Keratinocyte (primary cell): Measurements from ENCODE around the gene SH3PXD2B. TPM values are rescaled to one million over a fixed set of nuclear protein-coding genes. Genes with fewer than 3 reads are reported as not detected.

Source experiments
- DNase-seq: peaks from one replicate; pipeline ENCODE4 v3.0.0-alpha.2; 2011; ENCODE audit warnings: low read depth, missing footprints, low spot score
- FAIRE-seq: peaks from 2 replicates; lab custom pipeline; 2011; peaks lifted over from hg19 to GRCh38; lab: Jason Lieb, UNC
- H2AFZ ChIP-seq: 2 replicates; pipeline ENCODE4 v1.6.0; 2012; ENCODE audit warnings: low read length, control low read depth, inconsistent platforms; ENCODE audit not compliant: control insufficient read depth
- H3K27ac ChIP-seq: 2 replicates; pipeline ENCODE4 v1.5.1; 2011; ENCODE audit warnings: low read length; ENCODE audit not compliant: control insufficient read depth, insufficient read depth
- H3K27me3 ChIP-seq: 3 replicates; pipeline ENCODE4 v1.6.0; 2011; ENCODE audit warnings: low read length; ENCODE audit not compliant: control insufficient read depth, insufficient read depth; ENCODE audit errors: extremely low read depth
- H3K36me3 ChIP-seq, 2 experiments: 2 replicates in 1 of 2; 3 replicates in 1 of 2; pipeline ENCODE4 v1.5.1; 2011; ENCODE audit warnings: low read length in 2 of 2, mild to moderate bottlenecking in 1 of 2; ENCODE audit not compliant: control insufficient read depth in 2 of 2, insufficient read depth in 2 of 2; ENCODE audit errors: extremely low read depth in 1 of 2
- H3K4me1 ChIP-seq: 3 replicates; pipeline ENCODE4 v1.5.1; 2011; ENCODE audit warnings: low read length; ENCODE audit not compliant: control insufficient read depth, insufficient read depth; ENCODE audit errors: extremely low read depth
- H3K4me2 ChIP-seq: 3 replicates; pipeline ENCODE4 v1.6.0; 2011; ENCODE audit warnings: low read depth, low read length; ENCODE audit not compliant: control insufficient read depth, insufficient read depth; ENCODE audit errors: extremely low read depth
- H3K4me3 ChIP-seq, 3 experiments: fragments of 200-600 bp in 1 of 3; sonication (generic) in 1 of 3; 2 replicates in 2 of 3; 3 replicates in 1 of 3; pipeline ENCODE4 v1.5.1; 2011 to 2016; ENCODE audit warnings: low read length in 3 of 3, mild to moderate bottlenecking in 3 of 3, control low read depth in 2 of 3, inconsistent platforms in 1 of 3, low read depth in 1 of 3, mixed read lengths in 1 of 3, mixed run types in 1 of 3, moderate library complexity in 1 of 3; ENCODE audit not compliant: control insufficient read depth in 2 of 3, insufficient read depth in 2 of 3; ENCODE audit errors: extremely low read depth in 1 of 3
- H3K79me2 ChIP-seq: 2 replicates; pipeline ENCODE4 v1.6.0; 2012; ENCODE audit warnings: low read length; ENCODE audit not compliant: control insufficient read depth, insufficient read depth
- H3K9ac ChIP-seq: 3 replicates; pipeline ENCODE4 v1.6.0; 2011; ENCODE audit warnings: low read length; ENCODE audit not compliant: control insufficient read depth, insufficient read depth; ENCODE audit errors: extremely low read depth
- H3K9me1 ChIP-seq: 3 replicates; pipeline ENCODE4 v1.6.0; 2011; ENCODE audit warnings: low read length; ENCODE audit not compliant: control insufficient read depth, insufficient read depth; ENCODE audit errors: extremely low read depth
- H3K9me3 ChIP-seq: 2 replicates; pipeline ENCODE4 v1.5.1; 2012; ENCODE audit warnings: low read depth, low read length; ENCODE audit not compliant: control insufficient read depth
- H4K20me1 ChIP-seq: 3 replicates; pipeline ENCODE4 v1.6.0; 2011; ENCODE audit warnings: low read length; ENCODE audit not compliant: control insufficient read depth, insufficient read depth; ENCODE audit errors: extremely low read depth
- EZH2 ChIP-seq: IDR thresholded peaks from one replicate; pipeline ENCODE4 v1.6.1; 2012; ENCODE audit warnings: inconsistent platforms, mild to moderate bottlenecking, low read length, moderate library complexity
- dilution Hi-C: fragments of 300-500 bp; cut with MboI; formaldehyde crosslinking; loops from one replicate; pipeline ENCODE4 v1.7.0; 2020; ENCODE audit warnings: low sequenced_read_pairs; ENCODE audit not compliant: extremely low pct_ligation_motif_present
- polyA plus RNA-seq, 5 experiments: library from polyadenylated mRNA; depleted of rRNA in 3 of 5; stranded (reverse) in 3 of 5; stranded (forward) in 1 of 5; unstranded in 1 of 5; fragments of >200 nt; gene quantifications; 1 replicate in 1 of 5; 2 replicates in 3 of 5; 3 replicates in 1 of 5; pipeline versions ENCODE4 v1.2.1 to v1.2.3, GENCODE V29; 2011 to 2012; ENCODE audit warnings: missing spikeins in 2 of 5, low read depth in 1 of 5, low replicate concordance in 1 of 5
- TF ChIP-seq, protein P1 (sequence below), 3 experiments: IDR thresholded peaks in 1 of 3; conservative IDR thresholded peaks in 1 of 3; optimal IDR thresholded peaks in 1 of 3; 2 replicates in 2 of 3; 3 replicates in 1 of 3; pipeline versions ENCODE3 to v1.5.1; 2011; ENCODE audit warnings: low read length in 3 of 3, mild to moderate bottlenecking in 3 of 3, moderate library complexity in 2 of 3, control low read depth in 1 of 3, inconsistent platforms in 1 of 3; ENCODE audit not compliant: insufficient read depth in 2 of 3; ENCODE audit errors: extremely low read depth in 1 of 3

The SH3PXD2B gene
- polyA plus RNA-seq, 1 donor (not counting 4 experiments of a cell fraction or from before 2014, with no cell fraction given), result 17.3 TPM

DNA sequence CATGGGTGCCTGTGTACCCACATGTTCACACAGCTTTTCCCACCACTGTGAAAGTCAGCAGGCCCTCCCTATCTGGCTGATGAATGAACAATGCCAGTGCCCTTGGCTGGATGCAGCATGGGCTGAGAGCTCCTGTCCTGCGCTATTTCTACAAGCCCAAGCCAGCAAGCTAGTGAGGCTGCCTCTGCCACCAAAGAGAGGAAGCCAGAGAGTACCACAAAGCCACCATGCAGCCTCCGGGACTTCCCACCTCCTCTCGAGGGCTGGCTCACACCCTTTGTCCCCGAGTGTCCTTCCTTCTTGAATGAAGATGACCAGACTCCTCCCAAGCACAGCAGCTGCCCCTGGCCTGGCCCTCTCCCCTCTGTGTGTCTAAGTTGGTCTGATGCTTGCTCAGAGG is 76.5 kb downstream of the SH3PXD2B start:
- no peaks in the 10 kb centered on the region for H3K79me2 ChIP-seq
- H2AFZ ChIP-seq, result no peak overlapping the region
- TF ChIP-seq EZH2, result no peak
- TF ChIP-seq, protein P1, sequence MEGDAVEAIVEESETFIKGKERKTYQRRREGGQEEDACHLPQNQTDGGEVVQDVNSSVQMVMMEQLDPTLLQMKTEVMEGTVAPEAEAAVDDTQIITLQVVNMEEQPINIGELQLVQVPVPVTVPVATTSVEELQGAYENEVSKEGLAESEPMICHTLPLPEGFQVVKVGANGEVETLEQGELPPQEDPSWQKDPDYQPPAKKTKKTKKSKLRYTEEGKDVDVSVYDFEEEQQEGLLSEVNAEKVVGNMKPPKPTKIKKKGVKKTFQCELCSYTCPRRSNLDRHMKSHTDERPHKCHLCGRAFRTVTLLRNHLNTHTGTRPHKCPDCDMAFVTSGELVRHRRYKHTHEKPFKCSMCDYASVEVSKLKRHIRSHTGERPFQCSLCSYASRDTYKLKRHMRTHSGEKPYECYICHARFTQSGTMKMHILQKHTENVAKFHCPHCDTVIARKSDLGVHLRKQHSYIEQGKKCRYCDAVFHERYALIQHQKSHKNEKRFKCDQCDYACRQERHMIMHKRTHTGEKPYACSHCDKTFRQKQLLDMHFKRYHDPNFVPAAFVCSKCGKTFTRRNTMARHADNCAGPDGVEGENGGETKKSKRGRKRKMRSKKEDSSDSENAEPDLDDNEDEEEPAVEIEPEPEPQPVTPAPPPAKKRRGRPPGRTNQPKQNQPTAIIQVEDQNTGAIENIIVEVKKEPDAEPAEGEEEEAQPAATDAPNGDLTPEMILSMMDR (optimal IDR thresholded peaks at IDR 0.05 in 1 of 3, IDR thresholded peaks at IDR 0.05 in 1 of 3, conservative IDR thresholded peaks at IDR 0.05 in 1 of 3; ENCODE audit: extremely low read depth in 1 of 3, insufficient read depth in 2 of 3, low read length in 3 of 3), result no peak
- H3K9ac ChIP-seq, result no peak overlapping the region
- H4K20me1 ChIP-seq, result no peaks in the 10 kb centered on the region
- no peaks in the 10 kb centered on the region for H3K27me3 ChIP-seq
- H3K4me2 ChIP-seq, result no peak overlapping the region
- H3K9me1 ChIP-seq, result no peaks in the 10 kb centered on the region
- no peak for DNase-seq
- FAIRE-seq, result no peak
- dilution Hi-C loops, result no loop called here
- no peaks in the 10 kb centered on the region for H3K9me3 ChIP-seq
- H3K4me3 ChIP-seq, result no peak overlapping the region
- H3K36me3 ChIP-seq, result peaks cover 9 to 17% of the 10 kb centered on the region in 2 experiments
- H3K27ac ChIP-seq, result no peak overlapping the region
- peaks cover 11% of the 10 kb centered on the region for H3K4me1 ChIP-seq

GRCh38 chr5:172377438-172377837 is 76.9 kb downstream of the SH3PXD2B start:
- H3K9me3 ChIP-seq, result no peaks in the 10 kb centered on the region
- no peak overlapping the region for H3K27ac ChIP-seq
- H3K9ac ChIP-seq, result no peak overlapping the region
- dilution Hi-C loops, result no loop called here
- no peak overlapping the region for H3K4me2 ChIP-seq
- DNase-seq (no peak), FAIRE-seq (no peak)
- H3K4me1 ChIP-seq, result peaks cover 7% of the 10 kb centered on the region
- H3K79me2 ChIP-seq, result no peaks in the 10 kb centered on the region
- no peaks in the 10 kb centered on the region for H4K20me1 ChIP-seq
- H3K9me1 ChIP-seq, result no peaks in the 10 kb centered on the region
- H3K36me3 ChIP-seq, result peaks cover 12 to 17% of the 10 kb centered on the region in 2 experiments
- no peak overlapping the region for H3K4me3 ChIP-seq
- TF ChIP-seq, protein P1 (optimal IDR thresholded peaks at IDR 0.05 in 1 of 3, IDR thresholded peaks at IDR 0.05 in 1 of 3, conservative IDR thresholded peaks at IDR 0.05 in 1 of 3; ENCODE audit: extremely low read depth in 1 of 3, insufficient read depth in 2 of 3, low read length in 3 of 3), result no peak
- TF ChIP-seq EZH2, result no peak
- H3K27me3 ChIP-seq, result no peaks in the 10 kb centered on the region
- H2AFZ ChIP-seq, result no peak overlapping the region
